Posterior cingulate gyrus (tissue), 11 donors: ENCODE results near the gene CPT1B.
A peak's percentile ranks its signal among the peaks of the same experiment; 100 is the strongest.
"Not testable (repeated sequence)": the region's sequence is repeated elsewhere in the genome, so short reads cannot be mapped to it uniquely, and the experiment has no call there.

Source experiments
- DNase-seq, 10 donors: peaks; one replicate each; pipeline versions ENCODE4 v3.0.0 to v3.0.0-alpha.2; 2020 to 2021; ENCODE audit warnings: mixed read lengths in 3 of 10
- intact Hi-C: fragments of 100-400 bp; cut with DNase I; formaldehyde crosslinking; loops from one replicate; pipeline ENCODE4 v1.15.1; 2023

Gene CPT1B

GRCh38 chr22:50577987-50578775, at the start of gene CPT1B:
CPT1B (minus strand) TSS chr22:50578427; CDS start chr22:50577915, 512 bp downstream.
- intact Hi-C loops, result no loop called here
- DNase-seq, result peak in 2 of 10 donors; percentile 65 to 76

DNA sequence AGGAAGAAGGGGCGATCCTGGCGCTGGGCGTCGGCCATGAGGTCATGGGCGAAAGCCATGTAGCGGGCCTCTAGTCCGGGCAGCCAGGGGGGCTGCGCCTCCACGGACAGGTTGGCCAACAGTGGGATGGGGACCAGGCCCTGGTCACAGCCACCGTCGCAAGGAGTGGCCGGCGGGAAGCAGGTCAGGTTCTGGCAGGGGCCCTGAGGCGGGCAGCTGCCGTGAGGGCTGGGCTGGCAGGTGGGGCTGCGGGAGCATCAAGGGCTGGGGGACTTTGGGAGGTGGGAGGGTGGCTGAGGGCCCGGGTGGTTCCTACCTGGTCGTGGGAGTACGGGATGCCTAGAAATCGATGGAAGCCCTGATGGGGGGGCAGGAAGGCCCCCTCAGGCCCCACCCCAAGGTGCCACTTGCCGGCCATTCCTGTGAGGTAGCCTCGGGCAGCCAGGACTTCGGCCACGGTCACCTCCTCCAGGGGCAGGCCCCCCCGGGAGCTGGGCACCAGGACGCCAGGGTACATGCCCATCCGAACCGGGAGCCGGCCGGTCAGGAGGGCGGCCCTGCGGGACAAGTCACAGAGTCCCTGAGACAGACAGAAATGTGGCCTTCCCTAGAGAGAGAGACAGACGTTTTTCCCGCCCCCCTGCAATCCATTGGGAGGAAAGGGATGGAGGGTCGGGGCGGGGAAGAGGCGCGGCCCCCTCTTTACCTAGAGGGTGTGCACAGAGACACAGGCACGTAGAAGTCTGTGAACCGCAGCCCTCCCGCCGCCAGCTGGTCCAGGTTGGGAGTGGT, 48.8 kb upstream of the CPT1B start:
- peak in 1 of 10 donors; percentile 71 for DNase-seq
- intact Hi-C loops, result loop anchor here (5.0 kb wide), 1 partner anchor 70 kb away; no protein-coding TSS in a partner anchor

- DNase-seq, result no peak
- intact Hi-C loops, result loop anchor here (5.0 kb wide), 1 partner anchor 71 kb away; no protein-coding TSS in a partner anchor
Measured at GRCh38 chr22:50626314-50626849, 48.2 kb upstream of the CPT1B start.

DNA sequence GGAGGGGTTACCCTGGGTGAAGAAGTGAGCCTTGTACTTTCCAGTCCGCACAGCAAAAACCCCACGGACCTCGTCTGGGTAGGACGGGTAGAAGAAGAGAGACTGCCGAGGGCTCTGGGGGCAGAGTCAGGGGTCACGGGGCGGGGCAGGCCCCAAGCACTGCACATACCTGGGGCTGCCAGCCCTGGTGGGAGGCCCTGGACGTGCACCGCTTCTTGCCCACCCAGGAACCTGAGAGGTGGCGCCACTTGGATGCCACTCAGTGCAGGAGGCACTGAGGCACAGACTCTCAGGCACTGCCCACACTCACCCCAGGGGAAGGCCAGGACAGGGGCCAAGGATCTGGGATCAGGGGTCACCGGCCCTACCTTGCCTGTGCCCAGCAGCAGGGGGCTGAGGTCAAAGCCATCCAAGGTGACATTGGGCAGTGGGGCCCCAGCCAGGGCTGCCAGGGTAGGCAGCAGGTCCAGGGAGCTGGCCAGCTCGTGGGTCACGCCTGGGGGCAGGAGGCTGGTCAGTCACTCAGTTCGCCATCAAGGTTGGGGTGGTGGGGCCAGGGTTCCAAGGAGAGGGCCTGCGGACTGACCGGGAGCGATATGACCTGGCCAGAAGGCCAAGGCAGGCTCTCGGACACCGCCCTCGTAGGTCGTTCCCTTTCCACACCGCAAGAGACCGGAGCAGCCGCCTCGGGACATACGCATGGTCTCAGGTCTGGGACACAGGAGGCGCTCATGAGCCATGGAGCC, 47.5 kb upstream of the CPT1B start:
- peak in 1 of 10 donors; percentile 59 for DNase-seq
- intact Hi-C loops, result loop anchor here (5.0 kb wide), 1 partner anchor 72 kb away; no protein-coding TSS in a partner anchor

DNA sequence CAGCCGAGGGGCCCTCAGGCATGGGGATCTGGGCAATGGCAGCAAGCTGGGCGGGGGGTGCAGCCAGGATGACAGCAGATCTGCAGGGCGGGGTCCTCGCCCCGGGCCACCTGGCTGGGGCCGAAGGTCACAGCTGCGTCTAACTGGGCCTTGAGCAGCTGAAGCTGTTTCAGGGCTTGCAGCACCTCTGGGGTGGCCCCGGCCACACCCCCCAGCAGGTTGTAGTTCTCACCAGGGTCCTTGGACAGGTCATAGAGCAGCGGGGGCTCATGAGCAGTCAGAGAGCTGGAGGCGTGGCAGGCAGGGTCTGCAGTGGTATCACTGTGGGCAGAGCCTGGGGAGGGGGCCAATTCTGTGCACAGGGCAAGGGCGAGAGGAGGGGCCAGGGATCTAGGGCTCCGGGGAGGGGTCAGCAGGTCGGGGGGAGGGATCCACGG, 46.9 kb upstream of the CPT1B start:
- intact Hi-C loops, result loop anchor here (5.0 kb wide), 1 partner anchor 72 kb away; no protein-coding TSS in a partner anchor
- peak in 1 of 10 donors; percentile 46 for DNase-seq

DNA sequence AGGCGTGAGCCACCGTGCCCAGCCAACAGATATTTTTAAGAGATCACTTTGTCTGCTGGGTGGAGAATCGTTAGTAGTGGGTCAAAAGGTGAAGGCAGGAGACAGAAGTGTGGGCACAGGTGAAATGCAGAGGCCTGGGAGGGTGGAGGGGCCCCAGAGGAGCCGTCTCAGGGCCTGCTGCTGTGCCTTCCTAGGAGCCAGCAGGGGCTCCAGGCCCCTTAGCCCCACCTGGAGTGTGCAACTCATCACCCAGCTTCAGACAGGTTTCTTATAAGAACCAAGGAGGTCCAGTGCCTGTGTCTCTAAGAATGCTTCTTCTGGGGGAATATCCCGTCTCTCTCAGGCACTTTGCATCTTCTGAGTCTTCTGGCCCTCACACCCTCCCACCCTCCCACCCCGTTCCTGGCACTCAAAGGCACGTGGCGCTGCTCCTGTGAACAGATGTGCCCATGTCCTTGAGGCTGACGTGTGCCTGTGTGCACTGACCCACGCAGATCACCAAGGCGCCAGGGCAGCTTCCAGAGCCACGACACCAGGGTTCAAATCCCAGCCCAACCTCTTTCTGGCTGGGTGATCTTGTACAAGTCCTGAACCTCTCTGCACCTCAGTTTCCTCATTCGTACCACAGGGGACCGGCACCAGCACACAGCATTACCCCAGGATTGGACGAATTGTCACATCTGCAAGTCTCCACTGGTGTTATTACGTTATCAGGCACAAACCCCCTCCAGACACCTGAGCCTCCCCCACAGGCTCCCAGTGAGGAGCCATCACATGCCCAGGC, 46.3 kb upstream of the CPT1B start:
- DNase-seq, result peak in 2 of 10 donors; percentile 55 to 56
- intact Hi-C loops, result loop anchor here (5.0 kb wide), 2 partner anchors 42 to 73 kb away; partner anchors contain the start of gene CHKB

- intact Hi-C loops, result loop anchor here (5.0 kb wide), 1 partner anchor 41 kb away; the partner anchor contains the start of gene CHKB
- peak in 4 of 10 donors; percentile 7 to 86 (median 73) for DNase-seq
Measured at GRCh38 chr22:50622723-50623327, 44.6 kb upstream of the CPT1B start.

DNA sequence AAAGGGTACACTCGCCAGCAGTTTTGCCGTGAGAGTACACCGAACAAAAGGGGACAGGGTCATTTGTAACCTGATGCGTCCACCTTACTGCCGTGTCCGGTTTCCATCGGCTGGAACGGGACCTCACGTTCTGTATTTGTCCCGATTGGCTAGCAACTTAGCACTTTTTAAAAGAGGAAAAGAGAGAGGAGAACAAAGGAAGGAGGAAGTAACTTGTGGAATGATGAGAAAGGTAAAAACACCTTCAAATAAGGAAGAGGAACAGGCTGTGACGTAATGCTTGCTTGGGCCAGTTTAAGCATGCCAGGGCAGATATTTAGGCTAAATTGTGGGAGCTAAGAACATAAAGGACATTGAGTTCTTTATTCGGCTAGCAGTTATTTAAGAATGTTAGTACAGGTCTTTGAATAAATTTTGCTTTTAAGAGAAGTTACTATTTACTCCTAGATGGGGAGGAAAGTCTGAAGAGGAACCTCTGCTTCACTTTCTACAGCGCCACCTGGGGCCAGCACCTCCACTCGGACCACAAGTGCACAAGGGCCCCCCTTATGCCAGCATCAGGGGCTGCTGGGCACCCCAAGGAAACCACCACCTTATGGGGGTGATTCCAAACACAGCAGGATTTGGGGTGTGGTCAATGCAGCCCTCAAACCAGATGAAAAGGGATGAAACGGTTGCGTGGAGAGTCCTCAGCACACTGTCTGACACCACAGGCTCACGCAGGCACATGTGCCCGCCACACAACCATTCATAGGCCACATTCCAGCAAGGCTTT, 43.9 kb upstream of the CPT1B start:
- DNase-seq, result peak in 2 of 10 donors; percentile 73 to 74
- intact Hi-C loops, result loop anchor here (5.0 kb wide), 1 partner anchor 40 kb away; the partner anchor contains the start of gene CHKB

GRCh38 chr22:50621356-50621880, 43.2 kb upstream of the CPT1B start:
- intact Hi-C loops, result loop anchor here (5.0 kb wide), 1 partner anchor 39 kb away; the partner anchor contains the start of gene CHKB
- DNase-seq, result peak in 2 of 10 donors; percentile 52 to 73

- intact Hi-C loops, result loop anchor here (5.0 kb wide), 1 partner anchor 38 kb away; the partner anchor contains the start of gene CHKB
- peak in 4 of 10 donors; percentile 71 to 94 (median 85) for DNase-seq
Measured at GRCh38 chr22:50620593-50621355, 42.5 kb upstream of the CPT1B start.

DNA sequence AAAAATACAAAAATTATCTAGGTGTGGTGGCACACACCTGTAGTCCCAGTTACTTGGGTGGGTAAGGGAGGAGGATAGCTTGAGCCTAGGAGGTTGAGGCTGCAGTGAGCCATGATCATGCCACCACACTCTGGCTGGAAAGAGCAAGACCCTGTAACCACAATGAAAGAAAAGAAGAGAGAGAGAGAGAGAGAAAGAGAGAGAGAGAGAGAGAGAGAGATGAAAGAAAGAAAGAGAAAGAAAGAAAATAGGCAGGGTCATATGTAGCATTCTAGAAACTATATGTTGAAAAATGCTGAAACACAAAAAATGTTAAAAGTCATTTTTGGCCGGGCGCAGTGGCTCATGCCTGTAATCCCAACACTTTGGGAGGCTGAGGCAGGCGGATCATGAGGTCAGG, 36.1 kb upstream of the CPT1B start:
- peak in 1 of 10 donors; percentile 12 for DNase-seq
- intact Hi-C loops, result not testable (repeated sequence)

DNA sequence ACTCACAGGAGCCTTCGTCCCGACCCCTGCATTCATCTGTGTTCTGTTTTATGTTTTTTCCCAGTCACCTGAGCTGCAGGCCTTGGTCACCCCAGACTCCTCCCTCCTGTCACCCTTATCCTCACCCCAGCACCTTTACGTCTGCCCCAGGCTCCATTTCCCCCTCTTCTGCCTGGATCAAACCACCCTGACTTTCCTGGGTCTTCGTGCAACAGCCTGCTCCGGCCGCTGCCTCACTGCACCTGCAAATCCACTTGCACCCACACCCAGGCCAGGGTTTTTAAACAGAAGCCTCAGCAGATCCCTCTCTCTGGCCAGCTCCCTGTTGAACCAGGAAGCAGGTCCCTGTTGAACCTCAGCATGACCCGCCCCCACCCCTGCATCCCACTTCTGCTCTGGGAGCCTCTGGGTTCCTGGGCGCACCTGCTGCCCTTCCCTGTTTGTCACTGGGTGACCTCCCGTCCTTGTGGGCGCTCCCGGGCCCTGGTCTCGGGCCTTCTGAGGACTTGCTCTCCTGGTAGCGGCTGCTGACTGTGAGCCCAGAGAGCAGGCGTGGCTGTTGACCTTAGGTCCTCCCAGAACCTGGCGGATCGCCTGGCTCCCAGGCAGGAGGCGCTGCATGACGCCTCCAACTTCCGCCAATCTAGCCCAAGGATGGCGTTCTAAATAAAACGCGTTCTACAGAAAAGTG, 35.2 kb upstream of the CPT1B start:
- peak in 3 of 10 donors; percentile 78 to 90 (median 82) for DNase-seq
- intact Hi-C loops, result no loop called here

GRCh38 chr22:50612528-50613221, 34.4 kb upstream of the CPT1B start:
- DNase-seq, result peak in 3 of 10 donors; percentile 60 to 83 (median 72)
- intact Hi-C loops, result no loop called here

- DNase-seq, result peak in 3 of 10 donors; percentile 35 to 76 (median 59)
- intact Hi-C loops, result no loop called here
Measured at GRCh38 chr22:50612168-50612527, 33.9 kb upstream of the CPT1B start.

GRCh38 chr22:50611341-50612060, 33.3 kb upstream of the CPT1B start:
- intact Hi-C loops, result no loop called here
- peak in 3 of 10 donors; percentile 28 to 81 (median 79) for DNase-seq
